CD4-positive, CD25-positive, alpha-beta regulatory T cell (primary cell): ENCODE data around the gene CTF1. TPM values are rescaled to one million over a fixed set of nuclear protein-coding genes. Genes with fewer than 3 reads are reported as not detected.

ENCODE experiments used
- ATAC-seq, 2 donors: fragments of 150-1000 bp; cut with Tn5 transposase; one replicate each; pipeline ENCODE4 v1.10.0; 2021; ENCODE audit warnings: low read depth in 2 of 2, moderate number of reproducible peaks in 2 of 2, moderate library complexity in 1 of 2
- DNase-seq, 3 donors: peaks; one replicate each; pipeline versions ENCODE4 v3.0.0 to v3.0.0-alpha.2; 2012 to 2022; ENCODE audit warnings: mixed read lengths in 1 of 3
- H3K27ac ChIP-seq: one replicate; pipeline ENCODE4 v1.7.0; 2013; ENCODE audit warnings: mild to moderate bottlenecking, low read length; ENCODE audit not compliant: insufficient read depth, poor library complexity, severe bottlenecking
- H3K27me3 ChIP-seq: one replicate; pipeline ENCODE4 v1.7.0; 2013; ENCODE audit warnings: low read length; ENCODE audit not compliant: control insufficient read depth, insufficient read depth
- H3K36me3 ChIP-seq: one replicate; pipeline ENCODE4 v1.7.0; 2013; ENCODE audit warnings: mild to moderate bottlenecking, low read length, moderate library complexity; ENCODE audit not compliant: control insufficient read depth, insufficient read depth
- H3K4me1 ChIP-seq: 2 replicates; pipeline ENCODE4 v1.7.0; 2013; ENCODE audit warnings: mild to moderate bottlenecking, low read length; ENCODE audit not compliant: insufficient read depth, control insufficient read depth, poor library complexity, severe bottlenecking
- H3K4me3 ChIP-seq: one replicate; pipeline ENCODE4 v1.7.0; 2013; ENCODE audit warnings: low read depth, mild to moderate bottlenecking, low read length, moderate library complexity
- H3K9me3 ChIP-seq, 2 experiments: 1 replicate in 1 of 2; 2 replicates in 1 of 2; pipeline ENCODE4 v1.7.0; 2013; ENCODE audit warnings: low read length in 2 of 2, mild to moderate bottlenecking in 1 of 2, moderate library complexity in 1 of 2; ENCODE audit not compliant: control insufficient read depth in 2 of 2
- H3K27ac Mint-ChIP-seq, 3 donors: one replicate each; pipeline ENCODE4 v1.8.0; 2020 to 2022; ENCODE audit warnings: mild to moderate bottlenecking in 3 of 3, mixed read lengths in 3 of 3, moderate library complexity in 2 of 3
- H3K27me3 Mint-ChIP-seq: one replicate; pipeline ENCODE4 v1.8.0; 2022; ENCODE audit warnings: mild to moderate bottlenecking, mixed read lengths
- H3K36me3 Mint-ChIP-seq: one replicate; pipeline ENCODE4 v1.8.0; 2020; ENCODE audit warnings: mixed read lengths
- H3K4me1 Mint-ChIP-seq, 4 donors: one replicate each; pipeline ENCODE4 v1.8.0; 2020 to 2022; ENCODE audit warnings: mixed read lengths in 4 of 4, mild to moderate bottlenecking in 1 of 4
- H3K4me3 Mint-ChIP-seq, 4 donors: one replicate each; pipeline ENCODE4 v1.8.0; 2020 to 2022; ENCODE audit warnings: mild to moderate bottlenecking in 4 of 4, mixed read lengths in 4 of 4, moderate library complexity in 3 of 4
- H3K9me3 Mint-ChIP-seq, 7 donors: one replicate each; pipeline ENCODE4 v1.8.0; 2020 to 2022; ENCODE audit warnings: mixed read lengths in 7 of 7, mild to moderate bottlenecking in 3 of 7, moderate library complexity in 2 of 7
- polyA plus RNA-seq, 4 donors: library from polyadenylated mRNA; unstranded; fragments of 300-500 nt; fragmentation: Illumina TruSeq; gene quantifications; one replicate each; pipeline ENCODE4 v1.2.3, GENCODE V29; 2021
- total RNA-seq: library from RNA; stranded (reverse); gene quantifications from one replicate; pipeline ENCODE4 v1.2.3, GENCODE V29; 2022

Gene CTF1
- total and polyA plus RNA-seq, 5 donors from 2014 or later, result 0.30 TPM; not detected in 4

- H3K27ac ChIP-seq, result peak overlapping the region; percentile 69
- ATAC-seq (peak in 1 of 2 donors; percentile 15), DNase-seq (peak in 1 of 3 donors; percentile 70)
- H3K4me3 ChIP-seq, result no peak overlapping the region
- Mint-ChIP-seq H3K27me3 (no peaks in the 10 kb centered on the region), H3K4me1 (peaks cover 4 to 37% (median 20%) of the 10 kb centered on the region in 4 donors), H3K9me3 (no peaks in the 10 kb centered on the region), H3K27ac (peak overlapping the region; percentile 95 to 99 (median 97)), H3K36me3 (no peaks in the 10 kb centered on the region), H3K4me3 (peak overlapping the region; percentile 92 to 97 (median 94))
- no peaks in the 10 kb centered on the region for H3K36me3 ChIP-seq
- no peaks in the 10 kb centered on the region for H3K9me3 ChIP-seq
- peaks cover 24% of the 10 kb centered on the region for H3K4me1 ChIP-seq
- H3K27me3 ChIP-seq, result no peaks in the 10 kb centered on the region
These were observed 6.6 kb downstream of the CTF1 start for GRCh38 chr16:30903002-30903401.

GRCh38 chr16:30903596-30903995 lies 7.2 kb downstream of the CTF1 start:
- Mint-ChIP-seq H3K27me3 (no peaks in the 10 kb centered on the region), H3K9me3 (no peaks in the 10 kb centered on the region), H3K27ac (peak overlapping the region; percentile 84 to 95 (median 93)), H3K4me1 (peaks cover 4 to 37% (median 20%) of the 10 kb centered on the region in 4 donors), H3K4me3 (peak overlapping the region; percentile 0 to 92 (median 76)), H3K36me3 (no peaks in the 10 kb centered on the region)
- no peaks in the 10 kb centered on the region for H3K36me3 ChIP-seq
- DNase-seq, result peak in 1 of 3 donors; percentile 55
- H3K4me1 ChIP-seq, result peaks cover 24% of the 10 kb centered on the region
- no peaks in the 10 kb centered on the region for H3K27me3 ChIP-seq
- no peak overlapping the region for H3K4me3 ChIP-seq
- peak overlapping the region; percentile 69 for H3K27ac ChIP-seq
- no peak for ATAC-seq
- H3K9me3 ChIP-seq, result no peaks in the 10 kb centered on the region

- no peak for ATAC-seq
- no peaks in the 10 kb centered on the region for H3K36me3 Mint-ChIP-seq
- Histone ChIP-seq H3K4me3 (no peak overlapping the region), H3K27me3 (no peaks in the 10 kb centered on the region), H3K36me3 (no peaks in the 10 kb centered on the region), H3K9me3 (no peaks in the 10 kb centered on the region), H3K27ac (peak overlapping the region; percentile 69), H3K4me1 (peaks cover 24% of the 10 kb centered on the region)
- peaks cover 4 to 37% (median 20%) of the 10 kb centered on the region in 4 donors for H3K4me1 Mint-ChIP-seq
- peak overlapping the region in 2 of 4 donors; percentile 74 to 92 for H3K4me3 Mint-ChIP-seq
- peak overlapping the region in 2 of 3 donors; percentile 93 to 95 for H3K27ac Mint-ChIP-seq
- H3K9me3 Mint-ChIP-seq, result no peaks in the 10 kb centered on the region
- no peak for DNase-seq
- H3K27me3 Mint-ChIP-seq, result no peaks in the 10 kb centered on the region
These were observed 7.8 kb downstream of the CTF1 start for GRCh38 chr16:30904114-30904780.

GRCh38 chr16:30907064-30907463 lies 10.7 kb downstream of the CTF1 start:
- no peak for DNase-seq
- no peaks in the 10 kb centered on the region for H3K27me3 ChIP-seq
- no peaks in the 10 kb centered on the region for H3K36me3 Mint-ChIP-seq
- no peak for ATAC-seq
- H3K4me3 Mint-ChIP-seq, result no peak overlapping the region
- no peaks in the 10 kb centered on the region for H3K27me3 Mint-ChIP-seq
- no peaks in the 10 kb centered on the region for H3K9me3 Mint-ChIP-seq
- H3K27ac ChIP-seq, result no peak overlapping the region
- H3K9me3 ChIP-seq, result no peaks in the 10 kb centered on the region
- peaks cover 4 to 25% (median 14%) of the 10 kb centered on the region in 4 donors for H3K4me1 Mint-ChIP-seq
- no peak overlapping the region for H3K27ac Mint-ChIP-seq
- no peak overlapping the region for H3K4me3 ChIP-seq
- H3K4me1 ChIP-seq, result peaks cover 20% of the 10 kb centered on the region
- H3K36me3 ChIP-seq, result no peaks in the 10 kb centered on the region

- H3K9me3 ChIP-seq, result no peaks in the 10 kb centered on the region
- no peaks in the 10 kb centered on the region for H3K4me1 ChIP-seq
- no peak overlapping the region for H3K4me3 ChIP-seq
- no peaks in the 10 kb centered on the region for H3K36me3 ChIP-seq
- no peak overlapping the region for H3K4me3 Mint-ChIP-seq
- no peak overlapping the region for H3K27ac ChIP-seq
- ATAC-seq (no peak), DNase-seq (no peak)
- H3K36me3 Mint-ChIP-seq, result no peaks in the 10 kb centered on the region
- peaks cover 0 to 4% (median 2%) of the 10 kb centered on the region in 4 donors for H3K4me1 Mint-ChIP-seq
- peak overlapping the region in 1 of 3 donors; percentile 80 for H3K27ac Mint-ChIP-seq
- no peaks in the 10 kb centered on the region for H3K9me3 Mint-ChIP-seq
- H3K27me3 Mint-ChIP-seq, result no peaks in the 10 kb centered on the region
- no peaks in the 10 kb centered on the region for H3K27me3 ChIP-seq
These were observed 14.1 kb downstream of the CTF1 start for GRCh38 chr16:30910427-30911029.

GRCh38 chr16:30912794-30913412 lies 16.5 kb downstream of the CTF1 start:
- no peak for DNase-seq
- no peaks in the 10 kb centered on the region for H3K36me3 Mint-ChIP-seq
- H3K27ac ChIP-seq, result no peak overlapping the region
- peaks cover 0 to under 1% (median 0%) of the 10 kb centered on the region in 4 donors for H3K4me1 Mint-ChIP-seq
- H3K4me1 ChIP-seq, result no peaks in the 10 kb centered on the region
- no peaks in the 10 kb centered on the region for H3K9me3 Mint-ChIP-seq
- peak overlapping the region in 1 of 3 donors; percentile 49 for H3K27ac Mint-ChIP-seq
- H3K4me3 ChIP-seq, result no peak overlapping the region
- no peaks in the 10 kb centered on the region for H3K36me3 ChIP-seq
- H3K27me3 Mint-ChIP-seq, result peaks cover 5% of the 10 kb centered on the region
- no peak overlapping the region for H3K4me3 Mint-ChIP-seq
- no peaks in the 10 kb centered on the region for H3K27me3 ChIP-seq
- ATAC-seq, result no peak
- H3K9me3 ChIP-seq, result no peaks in the 10 kb centered on the region

GRCh38 chr16:30914830-30915229 lies 18.4 kb downstream of the CTF1 start:
- no peaks in the 10 kb centered on the region for H3K9me3 ChIP-seq
- no peak overlapping the region for H3K27ac Mint-ChIP-seq
- ATAC-seq (no peak), DNase-seq (no peak)
- no peak overlapping the region for H3K4me3 ChIP-seq
- H3K27ac ChIP-seq, result no peak overlapping the region
- no peaks in the 10 kb centered on the region for H3K36me3 ChIP-seq
- no peaks in the 10 kb centered on the region for H3K9me3 Mint-ChIP-seq
- no peak overlapping the region for H3K4me3 Mint-ChIP-seq
- H3K27me3 Mint-ChIP-seq, result peaks cover 5% of the 10 kb centered on the region
- H3K4me1 ChIP-seq, result no peaks in the 10 kb centered on the region
- H3K27me3 ChIP-seq, result no peaks in the 10 kb centered on the region
- no peaks in the 10 kb centered on the region for H3K36me3 Mint-ChIP-seq
- no peaks in the 10 kb centered on the region for H3K4me1 Mint-ChIP-seq
